GM12878 (cell line): ENCODE measurements around the gene DNAJC16. TPM values are rescaled to one million over a fixed set of nuclear protein-coding genes. Genes with fewer than 3 reads are reported as not detected.

ENCODE experiments used
- ATAC-seq: fragments of 200-7000 bp; cut with Tn5 transposase; 3 replicates; pipeline ENCODE4 v1.9.1; 2020; ENCODE audit warnings: mild to moderate bottlenecking, moderate library complexity
- BruUV-seq: library from RNA; stranded (reverse); fragments of 400-500 nt; replicated peaks from 2 replicates; lab custom pipeline; 2021; lab: Mats Ljungman, UMichigan
- CTCF ChIA-PET: fragments of 300-600 bp; sonication (Branson Sonifier 250); formaldehyde crosslinking; extraction: SDS; loops from one replicate; lab custom pipeline; 2021; ENCODE audit warnings: inconsistent platforms; lab: Yijun Ruan, JAX
- POLR2A ChIA-PET: fragments of 350-600 bp; formaldehyde crosslinking; extraction: SDS; loops from one replicate; lab custom pipeline; 2021; ENCODE audit warnings: inconsistent platforms; lab: Charles Lee
- RAD21 ChIA-PET: fragments of 300-600 bp; sonication (Branson Sonifier 250); formaldehyde crosslinking; loops from one replicate; lab custom pipeline; 2023; ENCODE audit warnings: antibody characterized with exemption; ENCODE audit not compliant: unreplicated experiment; lab: Charles Lee
- SMC1A ChIA-PET: fragments of 300-600 bp; sonication (Branson Sonifier 250); formaldehyde crosslinking; loops from one replicate; lab custom pipeline; 2023; ENCODE audit not compliant: unreplicated experiment, uncharacterized antibody; lab: Charles Lee
- DNase-seq: peaks from one replicate; pipeline ENCODE4 v3.0.0-alpha.2; 2011; ENCODE audit warnings: low read depth, low spot score
- FAIRE-seq: peaks from 3 replicates; lab custom pipeline; 2011; peaks lifted over from hg19 to GRCh38; lab: Jason Lieb, UNC
- H2AFZ ChIP-seq: 2 replicates; pipeline ENCODE4 v1.6.0; 2011; ENCODE audit warnings: low read depth, low read length, control low read depth; ENCODE audit not compliant: control insufficient read depth
- H3K27ac ChIP-seq: 2 replicates; pipeline ENCODE4 v1.5.1; 2011; ENCODE audit warnings: control low read depth; ENCODE audit not compliant: control insufficient read depth, insufficient read depth
- H3K27me3 ChIP-seq, 2 experiments: replicated peaks in 1 of 2; 2 replicates each; pipeline versions ENCODE4 v1.6.0 to v1.6.1; 2011; ENCODE audit warnings: low read length in 1 of 2; ENCODE audit not compliant: control insufficient read depth in 2 of 2, insufficient read depth in 2 of 2
- H3K36me3 ChIP-seq, 2 experiments: 2 replicates each; pipeline ENCODE4 v1.5.1; 2011; ENCODE audit warnings: low read length in 1 of 2; ENCODE audit not compliant: control insufficient read depth in 2 of 2, insufficient read depth in 2 of 2
- H3K4me1 ChIP-seq: 2 replicates; pipeline ENCODE4 v1.6.1; 2011; ENCODE audit warnings: mild to moderate bottlenecking, low read length, moderate library complexity, mixed read lengths; ENCODE audit not compliant: control insufficient read depth, insufficient read depth
- H3K4me2 ChIP-seq: 2 replicates; pipeline ENCODE4 v1.6.0; 2011; ENCODE audit warnings: control low read depth; ENCODE audit not compliant: control insufficient read depth, insufficient read depth
- H3K4me3 ChIP-seq: fragments of 200-600 bp; sonication (generic); 2 replicates; pipeline ENCODE4 v1.5.1; 2016
- H3K79me2 ChIP-seq: 2 replicates; pipeline ENCODE4 v1.6.0; 2011; ENCODE audit warnings: low read length; ENCODE audit not compliant: control insufficient read depth, insufficient read depth
- H3K9ac ChIP-seq: 2 replicates; pipeline ENCODE4 v1.8.0; 2011; ENCODE audit warnings: low read length, control low read depth, mixed read lengths; ENCODE audit not compliant: control insufficient read depth, insufficient read depth
- H3K9me3 ChIP-seq: replicated peaks from 3 replicates; pipeline ENCODE4 v1.5.1; 2011; ENCODE audit warnings: mild to moderate bottlenecking, low read length; ENCODE audit not compliant: control insufficient read depth, insufficient read depth
- H4K20me1 ChIP-seq: 2 replicates; pipeline ENCODE4 v1.6.0; 2011; ENCODE audit not compliant: control insufficient read depth, insufficient read depth
- ATF7 ChIP-seq: fragments of 450-650 bp; IDR thresholded peaks from 2 replicates; pipeline ENCODE4 v1.6.1; 2016; ENCODE audit warnings: low read depth, mild to moderate bottlenecking
- CHD1 ChIP-seq: IDR thresholded peaks from 2 replicates; pipeline ENCODE4 v1.6.1; 2012; ENCODE audit warnings: low read depth, low read length, improper control_type of control experiment
- KLF5 ChIP-seq: fragments of 450-650 bp; IDR thresholded peaks from 2 replicates; pipeline ENCODE4 v1.6.1; 2014; ENCODE audit warnings: mild to moderate bottlenecking; ENCODE audit not compliant: partially characterized antibody
- MYB ChIP-seq: fragments of 150-350 bp; IDR thresholded peaks from 2 replicates; pipeline ENCODE4 v1.6.1; 2014; ENCODE audit warnings: mild to moderate bottlenecking, low read depth, low read length, borderline replicate concordance
- NFYB ChIP-seq: IDR thresholded peaks from 2 replicates; pipeline ENCODE4 v1.6.1; 2011; ENCODE audit warnings: low read depth, mild to moderate bottlenecking, low read length, improper control_type of control experiment, moderate library complexity; ENCODE audit not compliant: insufficient read depth
- PAX8 ChIP-seq: fragments of 450-650 bp; IDR thresholded peaks from 2 replicates; pipeline ENCODE4 v1.6.1; 2017; ENCODE audit warnings: mild to moderate bottlenecking, moderate library complexity
- RAD21 ChIP-seq: IDR thresholded peaks from 2 replicates; pipeline ENCODE4 v1.6.1; 2011; ENCODE audit warnings: mild to moderate bottlenecking, low read depth, low read length, moderate library complexity; ENCODE audit not compliant: insufficient read depth
- RBBP5 ChIP-seq: fragments of 200-600 bp; sonication (generic); conservative IDR thresholded peaks from 2 replicates; pipeline ENCODE4 v1.6.1; 2016
- SMC3 ChIP-seq: IDR thresholded peaks from 2 replicates; pipeline ENCODE4 v1.6.1; 2011; ENCODE audit warnings: low read length, improper control_type of control experiment, borderline replicate concordance
- SREBF2 ChIP-seq: IDR thresholded peaks from 2 replicates; pipeline ENCODE4 v1.6.1; 2012; ENCODE audit warnings: mild to moderate bottlenecking, low read length
- TBL1XR1 ChIP-seq: IDR thresholded peaks from 2 replicates; pipeline ENCODE4 v1.6.1; 2012; ENCODE audit warnings: low read depth, low read length, improper control_type of control experiment
- ZZZ3 ChIP-seq: IDR thresholded peaks from 2 replicates; pipeline ENCODE4 v1.6.1; 2011; ENCODE audit warnings: low read depth; ENCODE audit not compliant: control insufficient read depth, insufficient read length
- WGBS: methylation state at CpG from one replicate; pipeline ENCODE4 v1.1.6; 2016; ENCODE audit warnings: low lambda C conversion rate; ENCODE audit not compliant: insufficient replicate concordance, insufficient coverage; ENCODE audit errors: missing lambda C conversion rate; 5-methylcytosine and 5-hydroxymethylcytosine counted together
- in situ Hi-C: fragments of 300-500 bp; cut with MboI; formaldehyde crosslinking; loops from 9 replicates; pipeline ENCODE4 v1.14.3; 2018; ENCODE audit warnings: mixed read lengths
- intact Hi-C: fragments of 100-400 bp; cut with micrococcal nuclease; formaldehyde crosslinking; loops from one replicate; pipeline ENCODE4 v1.14.2; 2022; ENCODE audit not compliant: unreplicated experiment
- polyA plus RNA-seq, 11 experiments: library from polyadenylated mRNA; depleted of rRNA in 4 of 11; unstranded in 6 of 11; stranded (reverse) in 5 of 11; fragments of >200 nt; fragmentation: Nextera tagmentation in 4 of 11; fragmentation: Illumina TruSeq in 1 of 11; extraction: Ambion mirVana in 4 of 11; extraction: Trizol in 1 of 11; gene quantifications; 1 replicate in 1 of 11; 2 replicates in 10 of 11; pipeline versions ENCODE4 v1.2.1 to v1.2.3, GENCODE V29; 2011 to 2016; ENCODE audit warnings: inconsistent platforms in 2 of 11, missing spikeins in 2 of 11, low read depth in 1 of 11
- total RNA-seq, 4 experiments: library from RNA; depleted of rRNA in 3 of 4; stranded (reverse); fragments of >200 nt in 3 of 4; fragmentation: Illumina TruSeq in 1 of 4; extraction: Trizol in 1 of 4; gene quantifications; 2 replicates each; pipeline versions ENCODE4 v1.2.1 to v1.2.3, GENCODE V29; 2013 to 2021
- TF ChIP-seq, protein P1 (sequence below): fragments of 450-650 bp; IDR thresholded peaks from 2 replicates; pipeline ENCODE4 v1.6.1; 2017; ENCODE audit warnings: mild to moderate bottlenecking
- TF ChIP-seq, protein P2 (sequence below): fragments of 450-650 bp; IDR thresholded peaks from 2 replicates; pipeline ENCODE4 v1.6.1; 2017; ENCODE audit warnings: antibody characterized with exemption, mild to moderate bottlenecking, moderate library complexity
- TF ChIP-seq, protein P3 (sequence below): IDR thresholded peaks from 2 replicates; pipeline ENCODE4 v1.6.1; 2011; ENCODE audit warnings: low read depth, low read length, improper control_type of control experiment, borderline replicate concordance
- TF ChIP-seq, protein P4 (sequence below), 3 experiments: IDR thresholded peaks in 2 of 3; conservative IDR thresholded peaks in 1 of 3; 2 replicates each; pipeline ENCODE4 v1.5.1; 2011; ENCODE audit warnings: low read depth in 3 of 3, low read length in 3 of 3, mild to moderate bottlenecking in 3 of 3, control low read depth in 2 of 3, moderate library complexity in 2 of 3, inconsistent platforms in 1 of 3, mixed read lengths in 1 of 3; ENCODE audit not compliant: control insufficient read depth in 2 of 3, insufficient read depth in 1 of 3; ENCODE audit errors: extremely low read depth in 1 of 3

The DNAJC16 gene
- total and polyA plus RNA-seq, 10 of the 15 experiments (the other 5 are each of a cell fraction or from before 2014, with no cell fraction given): 2.4 to 12.7 (median 7.8) TPM

DNA sequence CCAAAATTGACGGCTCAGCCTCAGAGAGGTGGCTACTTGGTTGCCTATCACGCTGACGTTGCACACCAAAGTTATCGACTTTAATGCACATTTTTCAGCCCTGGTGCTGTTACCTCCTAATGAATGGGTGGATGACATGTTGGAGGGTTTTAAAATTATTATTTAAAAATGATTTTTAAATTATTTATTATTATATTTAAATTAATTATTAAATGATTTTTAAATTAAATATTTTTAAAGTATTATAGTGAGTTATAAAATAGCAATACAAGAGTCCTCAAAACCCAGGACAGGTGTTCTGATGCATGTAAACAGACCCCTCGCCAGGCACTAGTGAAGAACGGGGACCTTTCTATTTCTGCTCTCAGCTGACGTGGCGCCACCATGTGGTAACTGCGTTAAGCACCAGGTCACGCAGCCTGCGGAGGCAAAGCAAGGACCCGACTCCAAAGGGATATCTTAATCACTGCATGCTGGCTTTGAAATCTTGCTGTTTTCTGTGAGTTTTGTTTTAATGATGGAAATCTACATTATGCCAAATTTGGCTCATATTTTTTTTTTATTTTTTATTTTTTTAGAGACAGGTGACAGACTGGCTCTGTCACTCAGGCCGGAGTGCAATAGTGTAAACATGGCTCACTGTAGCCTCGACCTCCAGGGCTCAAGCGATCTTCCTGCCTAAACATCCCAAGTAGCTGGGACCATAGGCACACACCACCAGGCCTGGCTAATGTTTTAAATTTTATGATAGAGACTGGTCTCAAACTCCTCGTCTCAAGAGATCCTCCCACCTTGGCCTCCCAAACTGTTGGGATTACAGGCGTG is 25.2 kb upstream of the DNAJC16 start:
- no peaks in the 10 kb centered on the region for H3K9me3 ChIP-seq
- H3K4me1 ChIP-seq: no peaks in the 10 kb centered on the region
- no peak for FAIRE-seq
- TF ChIP-seq ZZZ3 (no peak), CHD1 (no peak), PAX8 (no peak), SREBF2 (no peak), TBL1XR1 (no peak), KLF5 (no peak), NFYB (no peak), SMC3 (peak; percentile 52; the same call in 1 of the 2 replicates), MYB (no peak), RAD21 (peak; percentile 69), RBBP5 (no peak), ATF7 (no peak)
- TF ChIP-seq, protein P1, sequence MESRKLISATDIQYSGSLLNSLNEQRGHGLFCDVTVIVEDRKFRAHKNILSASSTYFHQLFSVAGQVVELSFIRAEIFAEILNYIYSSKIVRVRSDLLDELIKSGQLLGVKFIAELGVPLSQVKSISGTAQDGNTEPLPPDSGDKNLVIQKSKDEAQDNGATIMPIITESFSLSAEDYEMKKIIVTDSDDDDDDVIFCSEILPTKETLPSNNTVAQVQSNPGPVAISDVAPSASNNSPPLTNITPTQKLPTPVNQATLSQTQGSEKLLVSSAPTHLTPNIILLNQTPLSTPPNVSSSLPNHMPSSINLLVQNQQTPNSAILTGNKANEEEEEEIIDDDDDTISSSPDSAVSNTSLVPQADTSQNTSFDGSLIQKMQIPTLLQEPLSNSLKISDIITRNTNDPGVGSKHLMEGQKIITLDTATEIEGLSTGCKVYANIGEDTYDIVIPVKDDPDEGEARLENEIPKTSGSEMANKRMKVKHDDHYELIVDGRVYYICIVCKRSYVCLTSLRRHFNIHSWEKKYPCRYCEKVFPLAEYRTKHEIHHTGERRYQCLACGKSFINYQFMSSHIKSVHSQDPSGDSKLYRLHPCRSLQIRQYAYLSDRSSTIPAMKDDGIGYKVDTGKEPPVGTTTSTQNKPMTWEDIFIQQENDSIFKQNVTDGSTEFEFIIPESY: no peak
- TF ChIP-seq, protein P2, sequence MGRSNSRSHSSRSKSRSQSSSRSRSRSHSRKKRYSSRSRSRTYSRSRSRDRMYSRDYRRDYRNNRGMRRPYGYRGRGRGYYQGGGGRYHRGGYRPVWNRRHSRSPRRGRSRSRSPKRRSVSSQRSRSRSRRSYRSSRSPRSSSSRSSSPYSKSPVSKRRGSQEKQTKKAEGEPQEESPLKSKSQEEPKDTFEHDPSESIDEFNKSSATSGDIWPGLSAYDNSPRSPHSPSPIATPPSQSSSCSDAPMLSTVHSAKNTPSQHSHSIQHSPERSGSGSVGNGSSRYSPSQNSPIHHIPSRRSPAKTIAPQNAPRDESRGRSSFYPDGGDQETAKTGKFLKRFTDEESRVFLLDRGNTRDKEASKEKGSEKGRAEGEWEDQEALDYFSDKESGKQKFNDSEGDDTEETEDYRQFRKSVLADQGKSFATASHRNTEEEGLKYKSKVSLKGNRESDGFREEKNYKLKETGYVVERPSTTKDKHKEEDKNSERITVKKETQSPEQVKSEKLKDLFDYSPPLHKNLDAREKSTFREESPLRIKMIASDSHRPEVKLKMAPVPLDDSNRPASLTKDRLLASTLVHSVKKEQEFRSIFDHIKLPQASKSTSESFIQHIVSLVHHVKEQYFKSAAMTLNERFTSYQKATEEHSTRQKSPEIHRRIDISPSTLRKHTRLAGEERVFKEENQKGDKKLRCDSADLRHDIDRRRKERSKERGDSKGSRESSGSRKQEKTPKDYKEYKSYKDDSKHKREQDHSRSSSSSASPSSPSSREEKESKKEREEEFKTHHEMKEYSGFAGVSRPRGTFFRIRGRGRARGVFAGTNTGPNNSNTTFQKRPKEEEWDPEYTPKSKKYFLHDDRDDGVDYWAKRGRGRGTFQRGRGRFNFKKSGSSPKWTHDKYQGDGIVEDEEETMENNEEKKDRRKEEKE: no peak
- TF ChIP-seq, protein P3, sequence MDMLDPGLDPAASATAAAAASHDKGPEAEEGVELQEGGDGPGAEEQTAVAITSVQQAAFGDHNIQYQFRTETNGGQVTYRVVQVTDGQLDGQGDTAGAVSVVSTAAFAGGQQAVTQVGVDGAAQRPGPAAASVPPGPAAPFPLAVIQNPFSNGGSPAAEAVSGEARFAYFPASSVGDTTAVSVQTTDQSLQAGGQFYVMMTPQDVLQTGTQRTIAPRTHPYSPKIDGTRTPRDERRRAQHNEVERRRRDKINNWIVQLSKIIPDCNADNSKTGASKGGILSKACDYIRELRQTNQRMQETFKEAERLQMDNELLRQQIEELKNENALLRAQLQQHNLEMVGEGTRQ: no peak
- TF ChIP-seq, protein P4, sequence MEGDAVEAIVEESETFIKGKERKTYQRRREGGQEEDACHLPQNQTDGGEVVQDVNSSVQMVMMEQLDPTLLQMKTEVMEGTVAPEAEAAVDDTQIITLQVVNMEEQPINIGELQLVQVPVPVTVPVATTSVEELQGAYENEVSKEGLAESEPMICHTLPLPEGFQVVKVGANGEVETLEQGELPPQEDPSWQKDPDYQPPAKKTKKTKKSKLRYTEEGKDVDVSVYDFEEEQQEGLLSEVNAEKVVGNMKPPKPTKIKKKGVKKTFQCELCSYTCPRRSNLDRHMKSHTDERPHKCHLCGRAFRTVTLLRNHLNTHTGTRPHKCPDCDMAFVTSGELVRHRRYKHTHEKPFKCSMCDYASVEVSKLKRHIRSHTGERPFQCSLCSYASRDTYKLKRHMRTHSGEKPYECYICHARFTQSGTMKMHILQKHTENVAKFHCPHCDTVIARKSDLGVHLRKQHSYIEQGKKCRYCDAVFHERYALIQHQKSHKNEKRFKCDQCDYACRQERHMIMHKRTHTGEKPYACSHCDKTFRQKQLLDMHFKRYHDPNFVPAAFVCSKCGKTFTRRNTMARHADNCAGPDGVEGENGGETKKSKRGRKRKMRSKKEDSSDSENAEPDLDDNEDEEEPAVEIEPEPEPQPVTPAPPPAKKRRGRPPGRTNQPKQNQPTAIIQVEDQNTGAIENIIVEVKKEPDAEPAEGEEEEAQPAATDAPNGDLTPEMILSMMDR (IDR thresholded peaks at IDR 0.05 in 2 of 3, conservative IDR thresholded peaks at IDR 0.05 in 1 of 3; ENCODE audit: control insufficient read depth in 2 of 3, extremely low read depth in 1 of 3, insufficient read depth in 1 of 3, low read depth in 3 of 3, low read length in 3 of 3): peak; percentile 69 to 80 (median 75)
- 60% methylated on average over 17 of the region's 17 CpGs for WGBS
- ChIA-PET POLR2A (no interaction called here), SMC1A (no interaction called here), CTCF (interaction anchor here (0.7 to 1.5 kb wide), 5 partner anchors 12 to 1695 kb away, joined by 3 to 4 read pairs (median 3); no protein-coding TSS in a partner anchor), RAD21 (interaction anchor here (0.9 kb wide), 1 partner anchor 117 kb away, joined by 3 read pairs; no protein-coding TSS in a partner anchor)
- no peaks in the 10 kb centered on the region for H4K20me1 ChIP-seq
- intact Hi-C loops: loop anchor here (1.0 kb wide), 1 partner anchor 178 kb away; no protein-coding TSS in a partner anchor
- no peaks in the 10 kb centered on the region for H3K27me3 ChIP-seq
- H3K79me2 ChIP-seq: no peaks in the 10 kb centered on the region
- H3K36me3 ChIP-seq: peaks cover 0 to 5% of the 10 kb centered on the region in 2 experiments; a peak in 2 of 4 replicates
- H3K4me3 ChIP-seq: no peak overlapping the region
- no peak overlapping the region for H3K9ac ChIP-seq
- H3K27ac ChIP-seq: no peak overlapping the region
- H3K4me2 ChIP-seq: no peak overlapping the region
- peak; percentile 94 for ATAC-seq
- no peak overlapping the region for H2AFZ ChIP-seq
- DNase-seq: no peak
- BruUV-seq: no TSS peak
- in situ Hi-C loops: no loop called here
